ENCODE data around the gene FILIP1L.

The FILIP1L gene

GRCh38 chr3:100144255-100144866 is 30.1 kb upstream of the FILIP1L start:
- H3K4me3 ChIP-seq (ENCODE audit: low read depth, low read length): no peak overlapping the region
- no peak for TF ChIP-seq CTCF (IDR thresholded peaks at IDR 0.05; ENCODE audit: borderline replicate concordance, insufficient read depth, low read depth, low read length)

GRCh38 chr3:100141586-100141985 is 27.3 kb upstream of the FILIP1L start:
- TF ChIP-seq CTCF (IDR thresholded peaks at IDR 0.05; ENCODE audit: borderline replicate concordance, insufficient read depth, low read depth, low read length): no peak
- no peak overlapping the region for H3K4me3 ChIP-seq (ENCODE audit: low read depth, low read length)

- H3K4me3 ChIP-seq (ENCODE audit: low read depth, low read length): no peak overlapping the region
- no peak for TF ChIP-seq CTCF (IDR thresholded peaks at IDR 0.05; ENCODE audit: borderline replicate concordance, insufficient read depth, low read depth, low read length)
Measured at GRCh38 chr3:100140976-100141375, 26.7 kb upstream of the FILIP1L start.

GRCh38 chr3:100136921-100137320 is 22.6 kb upstream of the FILIP1L start:
- no peak overlapping the region for H3K4me3 ChIP-seq (ENCODE audit: low read depth, low read length)
- TF ChIP-seq CTCF (IDR thresholded peaks at IDR 0.05; ENCODE audit: borderline replicate concordance, insufficient read depth, low read depth, low read length): no peak

- no peak overlapping the region for H3K4me3 ChIP-seq (ENCODE audit: low read depth, low read length)
- TF ChIP-seq CTCF (IDR thresholded peaks at IDR 0.05; ENCODE audit: borderline replicate concordance, insufficient read depth, low read depth, low read length): no peak
Measured at GRCh38 chr3:100131241-100131640, 16.9 kb upstream of the FILIP1L start.

GRCh38 chr3:100129941-100130340 is 15.6 kb upstream of the FILIP1L start:
- TF ChIP-seq CTCF (IDR thresholded peaks at IDR 0.05; ENCODE audit: borderline replicate concordance, insufficient read depth, low read depth, low read length): no peak

GRCh38 chr3:100128565-100128964 is 14.3 kb upstream of the FILIP1L start:
- no peak for TF ChIP-seq CTCF (IDR thresholded peaks at IDR 0.05; ENCODE audit: borderline replicate concordance, insufficient read depth, low read depth, low read length)
- H3K4me3 ChIP-seq (ENCODE audit: low read depth, low read length): no peak overlapping the region

More at GRCh38 chr3:100129941-100130340, 15.6 kb upstream of the FILIP1L start:
- H3K4me3 ChIP-seq (ENCODE audit: low read depth, low read length): no peak overlapping the region

Measured in GM12875 (cell line).